Trophoblast cell (in vitro differentiated cells and primary cell): ENCODE data around the gene ZNF146.
A peak's percentile ranks its signal among the peaks of the same experiment; 100 is the strongest.

Experiments
- DNase-seq, 2 donors: peaks; one replicate each; pipeline ENCODE4 v3.0.0-alpha.2; 2016
- H2AFZ ChIP-seq: 2 replicates; pipeline ENCODE4 v1.6.1; 2013; ENCODE audit warnings: low read length, moderate library complexity, mild to moderate bottlenecking; ENCODE audit not compliant: insufficient read depth, poor library complexity
- H2AK5ac ChIP-seq: 2 replicates; pipeline ENCODE4 v1.6.1; 2013; ENCODE audit warnings: mild to moderate bottlenecking, low read length
- H2BK120ac ChIP-seq: 2 replicates; pipeline ENCODE4 v1.6.1; 2013; ENCODE audit warnings: low read length, mild to moderate bottlenecking, moderate library complexity; ENCODE audit not compliant: insufficient read depth, poor library complexity
- H2BK12ac ChIP-seq: 2 replicates; pipeline ENCODE4 v1.6.1; 2013; ENCODE audit warnings: mild to moderate bottlenecking, low read length, moderate library complexity
- H2BK5ac ChIP-seq: 2 replicates; pipeline ENCODE4 v1.6.1; 2013; ENCODE audit warnings: low read length, low read depth, moderate library complexity, mild to moderate bottlenecking; ENCODE audit not compliant: poor library complexity
- H3K14ac ChIP-seq: 2 replicates; pipeline ENCODE4 v1.6.1; 2013; ENCODE audit warnings: mild to moderate bottlenecking, low read length
- H3K18ac ChIP-seq: 2 replicates; pipeline ENCODE4 v1.6.1; 2013; ENCODE audit warnings: mild to moderate bottlenecking, low read length
- H3K23ac ChIP-seq: 2 replicates; pipeline ENCODE4 v1.6.1; 2013; ENCODE audit warnings: low read length
- H3K27ac ChIP-seq: 2 replicates; pipeline ENCODE4 v1.5.1; 2013; ENCODE audit warnings: low read depth, mild to moderate bottlenecking, inconsistent platforms, low read length, moderate library complexity
- H3K27me3 ChIP-seq: 2 replicates; pipeline ENCODE4 v1.6.1; 2013; ENCODE audit warnings: inconsistent platforms, mild to moderate bottlenecking, low read length, moderate library complexity; ENCODE audit not compliant: insufficient read depth
- H3K36me3 ChIP-seq, 2 experiments: 1 replicate in 1 of 2; 2 replicates in 1 of 2; pipeline ENCODE4 v1.6.1; 2013; ENCODE audit warnings: low read length in 2 of 2, mild to moderate bottlenecking in 2 of 2, moderate library complexity in 1 of 2; ENCODE audit not compliant: insufficient read depth in 2 of 2, control insufficient read depth in 1 of 2
- H3K4ac ChIP-seq: 2 replicates; pipeline ENCODE4 v1.6.1; 2013; ENCODE audit warnings: low read depth, mild to moderate bottlenecking, low read length, moderate library complexity
- H3K4me1 ChIP-seq, 2 experiments: 1 replicate in 1 of 2; 2 replicates in 1 of 2; pipeline ENCODE4 v1.6.1; 2013; ENCODE audit warnings: low read length in 2 of 2, mild to moderate bottlenecking in 2 of 2, moderate library complexity in 1 of 2; ENCODE audit not compliant: insufficient read depth in 2 of 2, control insufficient read depth in 1 of 2
- H3K4me2 ChIP-seq: 2 replicates; pipeline ENCODE4 v1.6.1; 2013; ENCODE audit warnings: inconsistent platforms, mild to moderate bottlenecking, low read length, moderate library complexity
- H3K4me3 ChIP-seq: 2 replicates; pipeline ENCODE4 v1.5.1; 2013; ENCODE audit warnings: mild to moderate bottlenecking, low read depth, low read length, inconsistent platforms
- H3K79me1 ChIP-seq: one replicate; pipeline ENCODE4 v1.6.1; 2013; ENCODE audit warnings: low read length
- H3K79me2 ChIP-seq: 2 replicates; pipeline ENCODE4 v1.6.1; 2013; ENCODE audit warnings: low read length, mild to moderate bottlenecking; ENCODE audit not compliant: control insufficient read depth, insufficient read depth, poor library complexity
- H3K9ac ChIP-seq: 2 replicates; pipeline ENCODE4 v1.6.1; 2013; ENCODE audit warnings: mild to moderate bottlenecking, low read length
- H3K9me3 ChIP-seq: 2 replicates; pipeline ENCODE4 v1.6.1; 2013; ENCODE audit warnings: low read depth, mild to moderate bottlenecking, control low read depth, inconsistent platforms, low read length; ENCODE audit not compliant: insufficient read depth
- H4K12ac ChIP-seq: 2 replicates; pipeline ENCODE4 v1.6.1; 2013; ENCODE audit warnings: low read depth, mild to moderate bottlenecking, low read length, moderate library complexity
- H4K8ac ChIP-seq: 2 replicates; pipeline ENCODE4 v1.6.1; 2013; ENCODE audit warnings: low read depth, mild to moderate bottlenecking, low read length, moderate library complexity
- H4K91ac ChIP-seq: one replicate; pipeline ENCODE4 v1.6.1; 2013; ENCODE audit warnings: low read depth, mild to moderate bottlenecking, low read length, moderate library complexity
- WGBS: extraction: QIAGEN DNeasy Blood & Tissue Kit; methylation state at CpG from one replicate; pipeline ENCODE4 v1.1.7; 2013; ENCODE audit warnings: missing lambda C conversion rate; ENCODE audit not compliant: insufficient read length, insufficient coverage; ENCODE audit errors: extremely low coverage; 5-methylcytosine and 5-hydroxymethylcytosine counted together

ZNF146 gene

DNA sequence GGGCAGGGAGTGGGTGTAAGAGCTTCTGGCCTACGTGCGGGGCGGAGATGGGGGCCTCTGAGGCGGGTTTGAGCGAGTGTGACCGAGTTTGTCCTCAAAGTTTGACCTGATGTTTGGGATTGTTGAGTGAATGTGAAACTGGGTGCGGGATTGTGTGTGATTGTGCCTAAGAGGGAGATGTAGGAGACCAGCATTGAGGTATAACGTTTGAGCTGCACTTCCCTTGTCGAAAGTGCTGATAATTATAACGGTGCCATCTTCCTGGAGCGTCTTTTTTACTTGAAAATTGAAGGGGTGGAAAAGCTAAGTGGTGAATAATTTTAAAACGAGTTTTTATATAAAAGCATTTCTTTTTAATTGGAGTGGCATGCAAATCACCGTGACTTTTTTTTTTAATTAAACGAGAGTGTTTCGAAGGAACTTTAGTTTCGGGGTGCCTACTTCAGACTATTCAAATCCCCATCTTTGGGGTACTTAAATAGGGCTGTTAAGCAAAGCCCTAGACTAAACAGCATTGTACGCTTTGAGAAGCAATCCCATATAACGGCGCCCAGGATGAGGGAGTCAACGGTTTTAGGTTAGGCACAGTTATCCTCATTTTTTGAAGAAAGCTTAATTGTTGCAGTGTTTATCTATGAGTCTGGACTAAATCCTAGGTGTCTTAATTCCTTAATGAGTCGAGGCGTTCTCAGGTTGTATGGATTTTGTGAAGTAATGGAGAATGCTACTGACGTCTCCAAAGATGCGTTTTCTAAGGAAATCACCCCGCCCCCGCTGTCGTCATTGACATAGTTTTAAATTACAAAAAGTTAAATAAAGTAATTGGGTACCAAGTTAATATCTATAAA, 594 bp downstream of the ZNF146 start:
- WGBS: no CpG with 5 or more reads among the region's 27 CpGs
- Histone ChIP-seq H3K23ac (no peak overlapping the region), H3K4ac (peak overlapping the region; percentile 63)

DNA sequence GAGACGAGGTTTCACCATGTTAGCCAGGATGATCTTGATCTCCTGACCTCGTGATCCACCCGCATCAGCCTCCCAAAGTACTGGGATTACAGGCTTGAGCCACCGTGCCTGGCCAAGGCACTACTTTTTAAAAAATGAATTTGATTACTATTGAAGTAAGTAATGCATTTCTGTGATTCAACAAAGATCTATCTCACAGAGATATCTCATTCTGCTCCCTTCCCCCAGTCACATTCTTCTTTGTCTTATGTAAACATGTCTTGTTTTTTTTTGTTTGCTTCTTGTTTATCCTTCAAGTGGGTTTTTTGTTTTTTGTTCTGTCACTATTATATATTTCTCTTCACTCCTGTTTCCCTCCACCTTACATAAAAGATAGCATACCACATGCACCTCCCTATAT, 6.6 kb downstream of the ZNF146 start:
- Histone ChIP-seq H3K27me3 (no peaks in the 10 kb centered on the region), H3K4me3 (no peak overlapping the region), H3K9ac (no peak overlapping the region), H3K79me2 (peaks cover 10% of the 10 kb centered on the region), H3K9me3 (no peaks in the 10 kb centered on the region), H3K14ac (no peak overlapping the region), H4K12ac (no peak overlapping the region), H3K79me1 (no peaks in the 10 kb centered on the region), H2BK120ac (no peak overlapping the region), H2BK12ac (no peak overlapping the region), H3K18ac (no peak overlapping the region), H3K36me3 (peaks cover 22 to 24% of the 10 kb centered on the region in 2 experiments), H2AFZ (no peak overlapping the region), H3K27ac (no peak overlapping the region), H4K8ac (no peak overlapping the region), H2BK5ac (no peak overlapping the region), H3K4ac (no peak overlapping the region), H3K23ac (no peak overlapping the region), H3K4me1 (peaks cover 0 to 2% of the 10 kb centered on the region in 2 experiments), H2AK5ac (no peak overlapping the region), H3K4me2 (no peak overlapping the region), H4K91ac (no peak overlapping the region)
- no CpG with 5 or more reads among the region's 4 CpGs for WGBS
- peak; percentile 61 to 74 for DNase-seq

More for the DNA sequence above, 594 bp downstream of the ZNF146 start:
- DNase-seq: peak in 1 of 2 donors; percentile 78
- H2BK120ac ChIP-seq: peak overlapping the region; percentile 76
- H3K14ac ChIP-seq: peak overlapping the region; percentile 92
- no peaks in the 10 kb centered on the region for H3K9me3 ChIP-seq
- H3K36me3 ChIP-seq: peaks cover 2 to 5% of the 10 kb centered on the region in 2 experiments
- peak overlapping the region; percentile 93 for H3K4me2 ChIP-seq
- peaks cover 11% of the 10 kb centered on the region for H3K79me1 ChIP-seq
- peaks cover 5 to 9% of the 10 kb centered on the region in 2 experiments for H3K4me1 ChIP-seq
- H4K8ac ChIP-seq: peak overlapping the region; percentile 98
- peaks cover 20% of the 10 kb centered on the region for H3K79me2 ChIP-seq
- H3K4me3 ChIP-seq: peak overlapping the region; percentile 81
- peak overlapping the region; percentile 93 for H4K12ac ChIP-seq
- H2AK5ac ChIP-seq: peak overlapping the region; percentile 33
- H4K91ac ChIP-seq: peak overlapping the region; percentile 96
- no peaks in the 10 kb centered on the region for H3K27me3 ChIP-seq
- no peak overlapping the region for H2BK12ac ChIP-seq
- H3K9ac ChIP-seq: peak overlapping the region; percentile 93
- H2AFZ ChIP-seq: peak overlapping the region; percentile 73
- peak overlapping the region; percentile 63 for H3K27ac ChIP-seq
- peak overlapping the region; percentile 55 for H2BK5ac ChIP-seq
- peak overlapping the region; percentile 72 for H3K18ac ChIP-seq

DNA sequence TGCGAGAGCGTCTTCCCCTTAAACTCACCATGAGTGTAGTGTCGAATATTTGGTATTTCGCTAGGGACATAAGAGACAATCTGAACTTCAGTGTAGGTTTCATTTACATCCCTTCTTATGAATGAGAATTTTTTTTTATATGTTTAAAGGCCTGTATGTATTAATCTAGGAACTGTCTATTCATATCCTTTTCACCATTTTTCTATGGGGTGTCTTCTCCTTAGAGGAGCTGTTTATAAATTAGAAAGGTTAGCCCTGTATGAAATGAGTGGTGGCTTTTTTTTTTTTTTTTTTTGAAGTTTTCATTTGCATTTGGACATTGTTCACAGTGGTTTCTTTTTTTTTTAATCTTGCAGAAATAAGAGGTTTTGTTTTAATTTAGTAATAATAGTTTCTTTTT, 7.6 kb downstream of the ZNF146 start:
- Histone ChIP-seq H4K91ac (no peak overlapping the region), H3K18ac (no peak overlapping the region), H3K4me2 (no peak overlapping the region), H3K23ac (no peak overlapping the region), H3K79me1 (no peaks in the 10 kb centered on the region), H3K36me3 (peaks cover 27 to 29% of the 10 kb centered on the region in 2 experiments), H3K9me3 (no peaks in the 10 kb centered on the region), H4K8ac (no peak overlapping the region), H3K4ac (peak overlapping the region; percentile 82), H2BK120ac (no peak overlapping the region), H3K4me1 (no peaks in the 10 kb centered on the region), H2AK5ac (no peak overlapping the region), H2AFZ (no peak overlapping the region), H3K27ac (no peak overlapping the region), H3K14ac (no peak overlapping the region), H3K9ac (no peak overlapping the region), H3K79me2 (peaks cover 8% of the 10 kb centered on the region), H2BK5ac (no peak overlapping the region), H3K27me3 (no peaks in the 10 kb centered on the region), H3K4me3 (no peak overlapping the region), H2BK12ac (no peak overlapping the region), H4K12ac (no peak overlapping the region)
- DNase-seq: no peak
- WGBS: no CpG with 5 or more reads among the region's 4 CpGs

DNA sequence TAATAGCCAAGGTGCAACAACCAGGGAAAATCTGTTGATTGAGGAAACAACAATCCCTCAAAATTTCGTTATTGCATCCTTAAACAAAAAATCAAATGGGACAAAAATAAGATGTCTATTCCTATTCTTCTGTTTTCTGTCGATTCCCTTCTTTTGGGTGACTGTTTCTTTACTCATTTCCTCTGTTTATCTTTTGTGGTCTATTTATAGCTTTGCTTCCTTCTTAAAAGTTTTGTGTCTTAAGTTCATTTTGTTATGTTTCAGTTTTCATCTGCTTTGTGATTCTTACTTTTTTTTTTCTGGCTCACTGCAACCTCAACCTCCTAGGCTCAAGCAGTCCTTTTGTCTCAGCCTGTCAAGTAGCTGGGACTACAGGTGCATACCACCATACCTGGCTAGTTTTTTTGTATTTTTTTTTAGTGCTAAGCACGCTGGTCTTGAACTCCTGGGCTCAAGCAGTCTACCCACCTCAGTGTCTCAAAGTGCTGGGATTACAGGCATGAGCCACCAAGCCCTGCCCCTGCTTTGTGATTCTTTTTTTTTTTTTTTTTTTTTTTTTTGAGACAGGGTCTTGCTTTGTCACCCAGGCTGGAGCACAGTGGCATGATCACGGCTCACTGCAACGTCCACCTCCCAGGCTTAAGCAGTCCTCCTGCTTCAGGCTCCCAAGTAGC, 10.4 kb downstream of the ZNF146 start:
- H4K8ac ChIP-seq: no peak overlapping the region
- H4K91ac ChIP-seq: no peak overlapping the region
- no peak overlapping the region for H3K9ac ChIP-seq
- H3K4ac ChIP-seq: no peak overlapping the region
- no peak overlapping the region for H3K4me2 ChIP-seq
- no peaks in the 10 kb centered on the region for H3K9me3 ChIP-seq
- no peaks in the 10 kb centered on the region for H3K27me3 ChIP-seq
- H3K4me1 ChIP-seq: no peaks in the 10 kb centered on the region
- no peak overlapping the region for H2BK120ac ChIP-seq
- H3K18ac ChIP-seq: no peak overlapping the region
- no peak overlapping the region for H3K4me3 ChIP-seq
- no peak overlapping the region for H4K12ac ChIP-seq
- no CpG with 5 or more reads among the region's 5 CpGs for WGBS
- H2BK12ac ChIP-seq: no peak overlapping the region
- no peak overlapping the region for H2BK5ac ChIP-seq
- peaks cover 4% of the 10 kb centered on the region for H3K79me2 ChIP-seq
- no peak overlapping the region for H3K27ac ChIP-seq
- no peak overlapping the region for H2AFZ ChIP-seq
- no peak overlapping the region for H3K23ac ChIP-seq
- DNase-seq: no peak
- H3K36me3 ChIP-seq: peaks cover 34 to 43% of the 10 kb centered on the region in 2 experiments
- H2AK5ac ChIP-seq: no peak overlapping the region
- no peaks in the 10 kb centered on the region for H3K79me1 ChIP-seq
- H3K14ac ChIP-seq: no peak overlapping the region
